TTC549 (cell line): ENCODE measurements around the gene PTPRE.

Experiments used
- FAIRE-seq: peaks from 2 replicates; lab custom pipeline; 2012; peaks lifted over from hg19 to GRCh38; lab: Jason Lieb, UNC

PTPRE gene

DNA sequence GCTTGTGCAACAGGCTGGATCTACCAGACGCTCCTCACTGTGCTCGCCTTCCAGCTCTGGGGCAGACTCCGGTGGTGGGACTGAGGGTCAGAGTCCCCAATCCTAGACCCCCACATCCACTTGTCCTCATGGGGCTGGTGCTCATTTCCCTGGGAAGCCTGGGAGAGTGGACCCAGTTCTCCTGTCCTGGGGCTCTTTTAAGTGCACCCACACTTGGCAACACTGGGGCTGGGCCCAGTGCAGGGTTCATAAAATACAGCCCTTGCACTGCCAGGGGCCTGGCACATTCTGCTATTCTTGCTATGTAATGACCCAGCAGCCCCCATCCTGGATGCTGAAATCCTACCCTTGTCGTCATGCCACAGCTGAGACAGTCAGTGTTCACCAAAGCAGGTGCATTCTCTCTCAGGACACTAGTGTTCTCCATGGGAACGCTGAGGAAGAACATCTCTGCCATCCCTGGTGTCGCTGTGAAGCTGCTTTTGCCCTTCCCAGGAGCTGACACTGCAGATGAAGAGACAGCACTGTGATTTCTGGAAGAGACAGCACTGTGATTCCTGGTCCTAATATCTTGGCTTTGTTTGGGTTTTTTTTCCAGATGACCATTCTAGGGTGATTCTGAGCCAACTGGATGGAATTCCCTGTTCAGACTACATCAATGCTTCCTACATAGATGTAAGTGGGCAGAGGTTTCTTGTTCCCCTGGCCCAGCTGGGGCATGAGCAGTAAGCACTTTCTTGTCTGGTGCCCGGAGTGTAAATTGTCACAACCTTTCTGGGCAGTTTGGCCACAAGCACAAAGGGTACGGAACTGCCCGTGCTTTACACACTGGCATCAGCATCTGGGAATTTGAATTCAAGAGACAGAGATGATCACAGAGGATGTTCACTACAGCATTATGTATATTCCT lies 153.7 kb downstream of the PTPRE start:
- FAIRE-seq: no peak

DNA sequence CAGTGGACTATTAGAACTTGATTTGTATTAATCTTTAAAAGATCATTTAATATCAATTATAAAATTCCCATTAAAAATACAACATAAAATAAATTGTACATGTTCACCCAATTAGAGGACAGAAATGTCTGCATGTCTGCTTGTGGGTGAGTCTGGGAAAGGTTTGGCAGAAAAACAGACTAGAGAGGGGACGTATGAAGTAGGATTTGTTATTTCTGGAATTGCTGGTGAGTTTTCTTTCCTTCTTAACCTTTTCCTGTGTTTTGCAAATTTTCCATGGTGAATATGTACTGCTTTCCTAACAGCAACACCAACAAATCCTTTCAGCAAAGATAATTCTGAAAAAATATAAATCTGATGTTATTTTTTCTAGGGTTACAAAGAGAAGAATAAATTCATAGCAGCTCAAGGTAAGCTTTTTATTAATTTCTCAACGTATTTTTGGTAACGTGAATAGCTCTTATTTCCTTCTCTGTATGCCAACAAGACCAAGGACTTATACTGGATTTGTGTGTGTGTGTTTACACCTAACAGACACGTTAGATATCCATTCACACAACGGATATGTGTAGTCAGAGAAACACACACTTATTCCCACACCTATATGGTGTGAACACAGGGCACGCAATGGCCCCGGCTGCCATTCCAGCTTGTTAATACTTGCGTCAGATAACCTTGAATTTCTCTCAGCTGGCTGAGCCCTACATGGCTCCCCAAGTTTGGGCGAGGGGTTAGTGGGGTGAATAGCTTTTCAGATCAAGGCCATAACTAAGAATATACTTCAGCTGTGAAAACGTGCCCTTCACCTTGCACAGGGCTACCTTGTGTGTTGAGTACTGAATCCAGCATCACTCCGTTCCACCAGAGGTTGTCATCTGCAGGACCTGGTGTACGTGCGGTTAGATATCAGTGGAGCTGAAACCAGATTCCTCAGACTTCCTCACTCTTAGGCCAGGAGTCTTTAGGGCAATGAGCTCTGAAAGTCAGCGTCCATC lies 154.7 kb downstream of the PTPRE start:
- FAIRE-seq: no peak

DNA sequence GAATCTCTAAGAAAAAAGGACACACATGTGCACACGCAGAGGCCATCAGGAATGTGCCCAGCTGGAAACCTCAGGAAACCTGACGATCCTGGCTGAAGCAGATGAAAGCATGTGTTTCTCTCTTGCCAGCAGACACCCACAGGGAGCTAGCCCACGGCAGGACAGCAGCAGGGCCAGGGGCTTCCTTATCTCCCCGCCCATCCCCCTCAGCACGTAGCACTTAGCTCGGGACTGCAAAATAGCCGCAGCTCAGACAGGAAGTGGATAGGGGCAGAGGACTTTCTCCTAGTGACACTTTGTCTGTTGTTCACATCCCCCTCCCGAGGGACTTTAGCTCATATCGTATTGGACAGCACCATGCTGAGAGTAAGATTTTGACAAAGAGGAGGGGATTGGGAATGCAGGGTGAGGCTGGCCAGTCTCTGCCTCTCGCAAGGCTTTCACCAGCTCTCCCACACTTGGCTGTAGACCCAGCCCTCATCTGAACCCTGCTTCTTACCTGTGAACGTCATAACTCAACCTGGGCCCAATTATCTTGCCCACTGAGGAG lies 155.5 kb downstream of the PTPRE start:
- FAIRE-seq: no peak

DNA sequence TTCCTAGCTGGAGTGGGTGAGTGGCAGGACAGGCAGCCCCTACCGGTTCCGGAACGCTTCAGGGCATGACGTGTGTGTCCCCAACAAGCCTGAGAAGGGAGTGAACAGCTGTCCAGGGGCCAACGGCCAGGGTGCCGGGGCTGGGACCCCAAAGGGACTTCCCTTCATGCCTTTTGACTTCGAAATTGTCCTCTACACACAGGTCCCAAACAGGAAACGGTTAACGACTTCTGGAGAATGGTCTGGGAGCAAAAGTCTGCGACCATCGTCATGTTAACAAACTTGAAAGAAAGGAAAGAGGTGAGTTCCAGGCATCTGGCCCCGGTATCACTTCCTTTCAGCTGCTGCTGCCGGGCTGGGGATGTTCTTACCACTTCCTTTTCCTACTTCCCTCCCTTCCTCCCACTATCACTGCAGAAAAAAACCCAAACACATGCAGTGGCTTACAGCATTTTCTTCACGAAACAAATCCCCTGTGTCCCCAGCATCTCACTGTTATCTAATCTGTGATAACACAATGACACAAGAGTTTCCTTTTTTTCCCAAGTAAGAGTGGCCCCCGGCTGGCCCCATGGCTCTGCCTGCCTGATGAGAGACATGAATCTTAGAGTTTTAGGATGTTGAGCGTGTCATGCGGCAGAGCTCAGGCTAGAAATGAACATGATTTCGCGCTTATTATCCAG lies 156.1 kb downstream of the PTPRE start:
- no peak for FAIRE-seq

DNA sequence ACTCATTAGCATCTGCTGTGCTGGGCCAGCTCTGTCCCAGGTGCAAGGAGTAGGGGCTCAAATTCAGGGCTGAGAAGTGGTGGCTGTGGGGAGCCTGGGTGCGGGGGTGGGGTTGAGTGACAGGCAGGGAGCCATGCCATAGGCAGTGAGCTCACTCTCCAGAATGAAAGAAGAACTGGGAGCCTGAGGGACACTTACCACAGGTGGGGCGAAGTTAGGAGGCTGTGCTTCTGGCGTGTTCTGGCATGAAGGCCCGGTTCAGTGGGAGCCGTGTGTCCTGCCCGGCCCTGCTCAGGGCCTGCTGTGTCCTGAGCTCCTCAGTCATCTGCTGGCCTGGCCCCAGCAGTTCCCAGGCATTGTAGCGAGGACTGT lies 156.8 kb downstream of the PTPRE start:
- no peak for FAIRE-seq

DNA sequence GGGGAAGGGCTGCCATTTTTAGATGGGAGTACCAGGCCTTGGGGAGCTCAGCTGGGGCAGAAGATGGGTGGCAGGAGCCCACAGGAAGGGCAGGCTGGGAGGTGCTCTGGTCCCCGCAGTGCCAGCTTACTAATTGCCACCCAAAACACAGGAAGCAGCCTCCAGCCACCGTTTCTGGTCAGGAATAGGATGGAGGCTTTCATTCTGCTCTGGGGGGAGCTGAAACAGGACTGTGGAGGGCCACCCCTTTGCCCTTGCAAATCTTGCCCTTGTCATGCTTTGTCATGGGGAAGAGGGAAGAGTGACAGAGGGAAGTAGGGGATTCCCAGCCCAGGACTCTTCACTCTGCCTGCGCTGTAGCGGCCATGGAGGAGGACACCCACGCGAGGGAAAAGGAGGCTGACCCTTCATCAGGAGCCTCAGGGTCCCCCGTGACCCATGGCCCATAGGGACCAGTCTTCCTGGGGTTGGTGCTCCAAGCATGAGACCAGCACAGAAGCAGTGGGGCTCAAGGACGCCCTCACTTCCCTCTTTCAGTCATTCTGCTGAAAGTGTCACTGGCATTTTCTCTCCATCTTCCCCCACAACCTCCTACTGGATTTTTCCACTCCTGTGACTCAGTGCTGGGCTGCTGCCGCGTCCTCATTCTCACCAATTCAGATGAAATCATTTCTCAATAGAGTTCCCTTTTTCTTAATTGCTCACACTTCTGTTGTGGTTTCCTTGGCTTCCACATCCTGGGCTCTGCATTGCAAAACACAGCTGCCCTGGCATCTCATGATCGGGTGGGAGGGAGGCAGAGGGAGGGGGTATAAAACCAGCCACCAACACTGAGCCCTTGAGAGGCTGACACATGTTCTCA lies 157.4 kb downstream of the PTPRE start:
- no peak for FAIRE-seq

DNA sequence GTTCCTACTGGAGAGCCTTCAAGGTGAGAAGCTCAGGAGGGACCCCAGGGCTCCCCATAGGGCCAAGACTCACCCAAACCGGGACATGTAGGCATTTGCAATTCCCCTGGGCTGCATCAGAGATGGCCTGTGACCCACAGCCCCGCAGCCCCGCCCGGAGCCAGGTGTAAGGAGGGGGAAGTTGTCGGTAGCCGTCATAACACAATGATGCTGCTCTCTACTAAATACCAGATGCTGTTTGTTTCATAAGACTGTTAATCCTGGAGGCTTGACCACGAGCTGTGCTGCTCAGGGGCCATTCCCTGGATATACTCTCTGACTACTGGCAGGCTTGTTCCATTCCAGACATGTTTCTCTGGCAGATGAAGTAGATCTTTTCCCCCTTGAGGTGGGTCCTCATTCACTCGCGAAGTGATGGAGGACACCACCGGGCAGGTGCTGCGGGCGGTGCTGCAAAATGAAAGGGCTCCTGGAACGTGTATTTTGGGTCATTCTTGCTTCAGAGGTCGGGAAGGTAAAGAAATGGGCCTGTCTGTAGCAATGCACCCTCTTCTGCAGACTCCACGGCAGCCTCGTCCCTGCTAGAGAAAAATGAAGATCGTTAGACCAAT lies 158.2 kb downstream of the PTPRE start:
- FAIRE-seq: no peak

DNA sequence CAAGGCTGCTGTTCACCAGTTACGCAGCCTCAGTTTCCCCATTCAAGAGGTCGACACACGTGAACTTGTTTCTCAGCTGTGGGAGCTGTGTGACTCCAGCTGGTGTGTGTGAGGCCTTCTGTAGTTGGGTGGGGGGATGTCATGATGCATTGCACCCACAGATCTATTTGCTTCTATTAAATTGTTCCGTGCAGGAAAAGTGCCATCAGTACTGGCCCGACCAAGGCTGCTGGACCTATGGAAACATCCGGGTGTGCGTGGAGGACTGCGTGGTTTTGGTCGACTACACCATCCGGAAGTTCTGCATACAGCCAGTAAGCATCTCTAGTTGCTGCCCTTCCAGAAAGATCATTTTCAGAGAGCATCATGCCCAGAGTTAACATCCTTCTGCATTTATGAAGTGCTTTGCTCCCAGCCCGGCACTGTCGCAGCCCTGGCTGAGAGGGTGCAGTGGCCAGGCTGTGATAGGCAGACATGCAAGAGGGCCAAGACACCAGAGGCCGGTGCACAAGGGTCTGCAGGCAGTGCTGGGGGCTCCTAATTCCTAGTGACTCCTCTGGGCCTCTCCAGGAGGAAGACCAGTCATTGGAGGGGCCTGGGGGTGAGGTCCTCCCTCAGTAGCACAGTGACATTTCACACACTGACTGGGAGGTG lies 159.1 kb downstream of the PTPRE start:
- no peak for FAIRE-seq

DNA sequence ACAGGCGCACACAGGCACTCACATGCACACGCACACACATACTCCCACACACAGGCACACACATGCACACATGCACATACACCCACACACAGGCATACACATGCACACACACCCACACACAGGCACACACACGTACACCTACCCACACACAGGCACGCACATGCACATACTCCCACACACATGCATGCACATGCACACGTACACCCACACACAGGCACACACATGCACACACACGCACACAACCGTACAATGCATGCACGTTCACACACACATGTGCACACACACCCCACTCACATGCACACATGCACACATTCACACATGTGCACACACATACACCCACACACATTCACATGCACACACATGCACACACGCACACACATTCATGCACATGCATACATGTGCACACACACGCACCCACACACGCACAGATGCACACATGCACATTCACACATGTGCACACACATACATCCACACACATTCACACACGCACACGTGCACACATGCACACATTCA lies 160.0 kb downstream of the PTPRE start:
- FAIRE-seq: no peak

DNA sequence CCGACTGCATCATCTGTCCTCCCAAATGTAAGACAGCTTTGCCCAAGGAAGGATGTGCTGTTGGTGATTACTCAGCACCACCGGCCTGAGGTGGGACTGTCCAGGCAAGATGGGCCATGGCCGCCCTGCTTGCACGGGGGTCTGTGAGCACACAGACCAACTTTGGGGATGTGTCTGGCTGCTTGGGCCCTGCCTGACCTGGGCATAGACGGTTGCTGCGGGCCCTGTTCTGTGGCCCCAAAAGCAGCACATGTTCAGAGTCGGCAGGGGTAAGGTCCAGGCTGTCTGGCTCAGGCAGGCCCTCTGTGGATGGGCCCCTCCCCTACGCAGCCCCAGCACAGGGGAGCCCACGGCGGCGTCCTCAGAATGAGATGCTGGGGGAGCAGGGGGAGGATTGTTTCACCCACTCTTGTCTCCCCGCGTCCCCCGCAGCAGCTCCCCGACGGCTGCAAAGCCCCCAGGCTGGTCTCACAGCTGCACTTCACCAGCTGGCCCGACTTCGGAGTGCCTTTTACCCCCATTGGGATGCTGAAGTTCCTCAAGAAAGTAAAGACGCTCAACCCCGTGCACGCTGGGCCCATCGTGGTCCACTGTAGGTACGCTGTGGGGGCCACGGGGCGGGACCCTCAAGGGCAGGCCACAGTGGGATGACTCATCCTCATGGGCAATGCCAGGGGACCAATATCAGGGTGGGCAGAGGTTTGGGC lies 160.9 kb downstream of the PTPRE start:
- FAIRE-seq: no peak

DNA sequence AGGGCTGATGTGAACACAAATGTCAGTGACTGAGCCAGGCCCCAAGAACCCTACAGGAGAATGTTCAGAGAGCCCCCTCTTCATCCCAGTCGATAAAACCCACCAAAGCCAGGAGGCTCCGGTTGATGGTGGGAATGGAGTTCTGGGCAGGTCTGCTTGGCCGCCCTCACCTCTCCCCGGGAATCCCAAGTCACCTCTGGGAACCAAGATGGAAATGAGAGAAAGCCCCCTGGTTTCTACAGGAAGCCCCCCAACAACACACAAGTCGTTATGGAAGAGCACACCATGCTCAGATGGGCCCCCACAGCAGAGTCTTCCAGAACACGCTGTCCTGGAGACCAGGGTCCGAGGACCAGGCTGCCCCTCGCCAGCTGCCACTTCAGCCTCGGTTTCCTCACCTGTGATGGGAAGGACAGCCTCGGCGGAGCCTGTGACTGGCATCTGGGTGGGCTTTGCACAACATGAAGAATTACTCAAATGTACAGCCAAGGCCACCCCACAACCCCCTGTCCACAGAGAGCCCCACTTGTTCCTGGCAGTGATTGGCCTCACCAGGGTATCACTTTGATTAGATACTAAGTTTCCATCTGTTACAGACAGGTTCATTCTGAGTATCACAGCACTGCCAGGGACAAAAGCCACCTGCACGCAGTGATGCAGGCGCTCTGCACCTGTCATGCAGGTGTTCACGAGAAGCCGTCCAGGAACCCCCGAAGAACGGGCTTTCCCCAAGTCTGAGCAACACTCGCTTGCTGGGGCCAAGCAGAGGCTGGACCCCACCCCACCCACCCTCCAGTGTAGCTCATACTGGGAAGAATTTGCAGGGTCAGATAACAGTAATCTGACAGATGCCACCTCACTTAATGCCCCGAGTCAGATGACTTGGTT lies 161.7 kb downstream of the PTPRE start:
- FAIRE-seq: no peak

DNA sequence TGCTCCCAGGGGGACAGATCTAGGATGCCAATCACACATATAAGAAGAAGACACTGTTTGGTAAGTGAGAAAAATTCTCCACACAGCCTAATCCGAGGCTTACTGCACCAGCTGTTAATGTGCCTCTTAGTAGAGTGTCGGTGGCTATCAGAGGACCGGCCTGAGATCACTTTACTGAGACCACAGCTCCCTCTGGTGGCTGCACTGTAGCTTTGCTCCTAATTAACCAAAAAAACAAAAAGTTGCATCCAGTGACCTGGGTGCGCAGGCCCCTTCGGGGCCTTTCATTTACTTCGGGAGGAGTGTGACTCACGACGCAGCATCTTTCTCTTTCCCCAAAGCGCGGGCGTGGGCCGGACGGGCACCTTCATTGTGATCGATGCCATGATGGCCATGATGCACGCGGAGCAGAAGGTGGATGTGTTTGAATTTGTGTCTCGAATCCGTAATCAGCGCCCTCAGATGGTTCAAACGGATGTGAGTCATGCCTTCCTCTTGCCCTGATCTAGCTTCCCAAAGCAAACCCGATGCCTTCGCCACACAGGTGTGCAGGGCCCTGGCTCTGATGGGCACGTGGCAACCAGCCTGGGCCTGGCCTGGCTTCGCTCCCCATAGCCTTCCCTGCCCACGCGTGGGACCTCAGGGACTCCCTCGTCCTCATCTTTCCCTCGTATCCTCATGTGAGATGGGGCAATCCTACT lies 162.6 kb downstream of the PTPRE start:
- FAIRE-seq: no peak

DNA sequence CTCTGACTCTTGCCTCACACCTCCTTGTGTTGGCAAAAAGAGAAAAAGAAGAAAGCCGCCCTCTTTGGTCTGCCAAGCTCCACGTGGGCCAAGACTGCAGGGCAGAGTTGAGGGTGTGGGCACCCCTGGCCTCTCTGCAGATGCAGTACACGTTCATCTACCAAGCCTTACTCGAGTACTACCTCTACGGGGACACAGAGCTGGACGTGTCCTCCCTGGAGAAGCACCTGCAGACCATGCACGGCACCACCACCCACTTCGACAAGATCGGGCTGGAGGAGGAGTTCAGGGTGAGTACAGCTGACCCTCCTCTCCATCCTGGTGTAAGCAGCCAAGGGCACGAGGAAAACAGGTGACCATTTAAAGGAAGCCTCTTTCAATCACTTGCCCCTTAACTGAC lies 163.3 kb downstream of the PTPRE start:
- FAIRE-seq: no peak

DNA sequence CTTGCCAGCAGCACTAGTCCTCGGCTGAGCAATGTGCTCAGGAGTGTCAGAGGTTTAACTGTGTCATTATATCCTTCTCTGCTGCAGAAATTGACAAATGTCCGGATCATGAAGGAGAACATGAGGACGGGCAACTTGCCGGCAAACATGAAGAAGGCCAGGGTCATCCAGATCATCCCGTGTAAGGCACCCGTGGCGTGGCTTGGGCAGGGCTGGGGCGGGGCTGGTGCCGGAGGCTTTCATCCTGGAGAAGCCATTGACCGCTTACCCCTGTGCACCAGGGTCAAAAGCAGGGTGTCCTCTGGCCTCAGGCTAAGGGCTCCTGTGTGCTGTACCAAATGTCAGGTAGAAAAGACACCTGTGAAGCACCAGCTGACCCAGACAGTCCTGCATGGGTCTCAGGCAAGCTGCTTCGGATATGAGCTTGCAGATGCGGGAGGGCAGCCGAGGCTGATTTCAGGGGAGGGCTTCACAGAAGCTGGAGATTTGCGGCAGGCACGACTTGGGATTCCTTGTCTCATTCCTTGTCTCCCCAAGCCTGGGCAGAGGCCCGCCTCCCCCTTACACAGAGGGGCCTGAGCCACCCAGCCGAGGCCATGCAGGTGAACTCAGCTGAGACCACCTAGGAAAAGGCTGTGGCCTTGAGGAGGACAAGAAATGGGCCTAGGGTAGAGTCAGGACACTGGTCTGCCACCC lies 164.0 kb downstream of the PTPRE start:
- no peak for FAIRE-seq

DNA sequence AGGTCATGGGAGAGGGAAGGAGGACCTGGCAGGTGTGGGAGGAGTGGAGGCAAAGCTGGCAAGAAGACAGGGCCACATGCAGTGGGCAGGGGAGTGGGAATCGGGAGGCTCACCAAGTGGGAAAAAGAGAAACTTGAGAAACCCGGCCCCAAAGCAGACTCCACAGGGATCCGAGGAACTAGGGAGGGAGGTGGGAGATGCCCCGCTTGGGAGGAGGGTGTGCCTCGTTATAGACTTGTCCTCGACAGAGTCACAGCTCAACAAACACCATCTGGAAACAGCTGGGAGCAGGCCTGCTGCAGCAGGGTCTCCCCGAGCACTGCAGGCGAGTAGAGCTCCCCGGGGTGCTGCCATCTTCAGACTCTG lies 164.5 kb downstream of the PTPRE start:
- FAIRE-seq: no peak

DNA sequence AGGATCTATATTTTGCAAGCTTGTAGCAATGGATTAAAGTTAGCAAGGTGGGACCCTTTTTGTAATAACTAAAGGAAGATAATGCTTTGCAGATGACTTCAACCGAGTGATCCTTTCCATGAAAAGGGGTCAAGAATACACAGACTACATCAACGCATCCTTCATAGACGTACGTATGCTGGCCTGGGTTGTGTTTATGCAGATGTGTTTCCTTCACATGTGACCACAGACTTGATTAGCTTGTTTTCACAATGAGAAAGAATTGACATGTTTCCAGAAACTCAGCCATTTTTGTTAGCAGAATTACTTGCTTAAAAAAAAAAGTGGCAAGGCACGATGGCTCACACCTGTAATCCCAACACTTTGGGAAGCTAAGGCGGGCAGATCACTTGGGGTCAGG lies 165.1 kb downstream of the PTPRE start:
- FAIRE-seq: no peak
